HepG2 (cell line): ENCODE results near the gene DIS3L2.

ENCODE experiments used
- FOSL2 ChIP-seq: sonication (generic); formaldehyde crosslinking; IDR thresholded peaks from 2 replicates; pipeline ENCODE4 v1.4.0; 2020; ENCODE audit warnings: missing genetic modification reagents
- TF ChIP-seq, protein P1 (sequence below): sonication (generic); formaldehyde crosslinking; IDR thresholded peaks from 2 replicates; pipeline ENCODE4 v1.5.0; 2020; ENCODE audit warnings: mild to moderate bottlenecking, missing genetic modification reagents, moderate library complexity
- TF ChIP-seq, protein P2 (sequence below): fragments of 450-650 bp; IDR thresholded peaks from 2 replicates; pipeline ENCODE4 v1.6.1; 2016

DNA sequence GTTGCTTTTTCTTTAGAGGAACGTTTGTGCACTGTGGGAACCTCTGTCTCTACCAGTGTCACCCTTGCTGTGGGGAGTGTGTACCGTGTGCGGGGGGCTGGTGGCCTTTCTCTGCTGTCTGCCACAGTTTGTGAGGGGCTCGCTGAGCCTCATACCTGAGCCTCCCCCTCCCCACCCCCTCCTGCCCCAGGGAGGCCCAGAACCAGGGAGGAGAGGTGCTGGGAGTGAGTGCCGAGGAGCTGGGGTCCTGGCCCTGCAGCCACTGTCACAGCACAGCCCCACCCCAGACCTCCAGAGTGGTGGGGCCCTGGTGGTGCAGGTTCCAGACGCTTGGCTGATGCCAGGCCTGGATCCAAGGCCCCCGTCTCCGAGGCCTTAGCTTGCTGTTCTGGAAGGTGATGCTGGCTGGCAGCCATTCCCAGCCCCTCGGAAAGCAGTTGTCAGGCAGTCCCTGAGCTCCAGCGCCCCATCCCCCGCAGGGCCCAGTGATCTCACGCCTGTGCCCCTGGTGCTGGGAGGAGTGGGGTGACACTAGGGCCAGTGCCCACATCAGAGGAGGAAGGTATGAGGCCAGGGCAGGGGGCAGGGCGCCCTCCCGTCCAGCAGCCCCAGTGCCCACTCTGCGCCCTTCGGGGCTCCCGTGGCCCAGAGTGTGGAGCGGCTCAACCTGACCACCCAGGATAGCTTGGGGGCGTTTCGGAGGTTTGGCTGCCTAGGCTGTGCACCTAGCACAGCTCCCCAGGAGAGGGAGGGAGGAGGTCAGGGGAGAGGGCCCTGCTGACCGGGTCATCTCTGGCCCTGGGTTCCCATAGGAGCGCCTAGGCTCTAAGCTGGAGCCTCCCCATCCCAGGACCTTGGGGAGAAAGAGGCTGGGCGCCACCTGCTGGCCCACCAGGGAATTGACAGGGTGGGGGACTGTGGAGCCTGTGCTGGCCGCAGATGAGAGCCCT lies 364.1 kb downstream of the DIS3L2 start:
- TF ChIP-seq, protein P1, sequence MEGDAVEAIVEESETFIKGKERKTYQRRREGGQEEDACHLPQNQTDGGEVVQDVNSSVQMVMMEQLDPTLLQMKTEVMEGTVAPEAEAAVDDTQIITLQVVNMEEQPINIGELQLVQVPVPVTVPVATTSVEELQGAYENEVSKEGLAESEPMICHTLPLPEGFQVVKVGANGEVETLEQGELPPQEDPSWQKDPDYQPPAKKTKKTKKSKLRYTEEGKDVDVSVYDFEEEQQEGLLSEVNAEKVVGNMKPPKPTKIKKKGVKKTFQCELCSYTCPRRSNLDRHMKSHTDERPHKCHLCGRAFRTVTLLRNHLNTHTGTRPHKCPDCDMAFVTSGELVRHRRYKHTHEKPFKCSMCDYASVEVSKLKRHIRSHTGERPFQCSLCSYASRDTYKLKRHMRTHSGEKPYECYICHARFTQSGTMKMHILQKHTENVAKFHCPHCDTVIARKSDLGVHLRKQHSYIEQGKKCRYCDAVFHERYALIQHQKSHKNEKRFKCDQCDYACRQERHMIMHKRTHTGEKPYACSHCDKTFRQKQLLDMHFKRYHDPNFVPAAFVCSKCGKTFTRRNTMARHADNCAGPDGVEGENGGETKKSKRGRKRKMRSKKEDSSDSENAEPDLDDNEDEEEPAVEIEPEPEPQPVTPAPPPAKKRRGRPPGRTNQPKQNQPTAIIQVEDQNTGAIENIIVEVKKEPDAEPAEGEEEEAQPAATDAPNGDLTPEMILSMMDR (CRISPR knock-in tag): peak; percentile 48
- TF ChIP-seq, protein P2, sequence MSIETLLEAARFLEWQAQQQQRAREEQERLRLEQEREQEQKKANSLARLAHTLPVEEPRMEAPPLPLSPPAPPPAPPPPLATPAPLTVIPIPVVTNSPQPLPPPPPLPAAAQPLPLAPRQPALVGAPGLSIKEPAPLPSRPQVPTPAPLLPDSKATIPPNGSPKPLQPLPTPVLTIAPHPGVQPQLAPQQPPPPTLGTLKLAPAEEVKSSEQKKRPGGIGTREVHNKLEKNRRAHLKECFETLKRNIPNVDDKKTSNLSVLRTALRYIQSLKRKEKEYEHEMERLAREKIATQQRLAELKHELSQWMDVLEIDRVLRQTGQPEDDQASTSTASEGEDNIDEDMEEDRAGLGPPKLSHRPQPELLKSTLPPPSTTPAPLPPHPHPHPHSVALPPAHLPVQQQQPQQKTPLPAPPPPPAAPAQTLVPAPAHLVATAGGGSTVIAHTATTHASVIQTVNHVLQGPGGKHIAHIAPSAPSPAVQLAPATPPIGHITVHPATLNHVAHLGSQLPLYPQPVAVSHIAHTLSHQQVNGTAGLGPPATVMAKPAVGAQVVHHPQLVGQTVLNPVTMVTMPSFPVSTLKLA: no peak
- no peak for TF ChIP-seq FOSL2 (CRISPR knock-in tag)
